Heart right ventricle (tissue), 16 donors: ENCODE measurements around the gene FHOD3. TPM values are rescaled to one million over a fixed set of nuclear protein-coding genes. Genes with fewer than 3 reads are reported as not detected.

ENCODE experiments used
- ATAC-seq, 8 donors: fragments of 200-7000 bp; cut with Tn5 transposase; one replicate each; pipeline ENCODE4 v1.9.1; 2020; ENCODE audit warnings: mild to moderate bottlenecking in 8 of 8, moderate library complexity in 8 of 8, moderate number of reproducible peaks in 1 of 8
- DNase-seq, 2 donors: peaks; one replicate each; pipeline ENCODE4 v3.0.0-alpha.2; 2020
- H3K27ac ChIP-seq, 10 donors: fragments of 200-600 bp; sonication (generic) in 2 of 10; one replicate each; pipeline versions ENCODE4 v1.5.0 to v1.8.0; 2020 to 2022; ENCODE audit warnings: mild to moderate bottlenecking in 3 of 10
- H3K27me3 ChIP-seq, 7 donors: fragments of 200-600 bp; one replicate each; pipeline ENCODE4 v1.8.0; 2021 to 2022; ENCODE audit warnings: mild to moderate bottlenecking in 2 of 7
- H3K36me3 ChIP-seq, 9 donors: fragments of 200-600 bp; sonication (generic) in 1 of 9; one replicate each; pipeline versions ENCODE4 v1.5.0 to v1.8.0; 2020 to 2022; ENCODE audit warnings: mild to moderate bottlenecking in 2 of 9
- H3K4me1 ChIP-seq, 9 donors: fragments of 200-600 bp; sonication (generic) in 1 of 9; one replicate each; pipeline versions ENCODE4 v1.5.0 to v1.8.0; 2020 to 2022; ENCODE audit warnings: mild to moderate bottlenecking in 4 of 9
- H3K4me3 ChIP-seq, 10 donors: fragments of 200-600 bp; sonication (generic) in 2 of 10; one replicate each; pipeline versions ENCODE4 v1.5.0 to v1.8.0; 2020 to 2022; ENCODE audit warnings: mild to moderate bottlenecking in 7 of 10, moderate library complexity in 2 of 10
- H3K9me3 ChIP-seq, 11 donors: fragments of 200-600 bp in 10 of 11; sonication (generic) in 2 of 11; one replicate each; pipeline versions ENCODE4 v1.5.0 to v1.8.0; 2013 to 2022; ENCODE audit warnings: mild to moderate bottlenecking in 2 of 11, control low read depth in 1 of 11, moderate library complexity in 1 of 11
- CTCF ChIP-seq, 9 donors: fragments of 200-600 bp; sonication (generic) in 2 of 9; IDR thresholded peaks; one replicate each; pipeline versions ENCODE4 v1.5.0 to v1.8.0; 2021 to 2022; ENCODE audit warnings: antibody characterized with exemption in 9 of 9, mild to moderate bottlenecking in 5 of 9, moderate library complexity in 1 of 9
- WGBS, 2 donors: extraction: QIAGEN DNeasy Blood & Tissue Kit; methylation state at CpG; one replicate each; pipeline ENCODE4 v1.1.7; 2013; ENCODE audit warnings: inconsistent platforms in 1 of 2; 5-methylcytosine and 5-hydroxymethylcytosine counted together
- intact Hi-C, 10 donors: fragments of 100-400 bp; cut with DNase I; formaldehyde crosslinking; loops; one replicate each; pipeline versions ENCODE4 v1.11.1 to v1.14.2; 2022
- polyA plus RNA-seq, 2 donors: library from polyadenylated mRNA; stranded (reverse); fragments of 200-250 nt; gene quantifications; one replicate each; pipeline ENCODE4 v1.2.3, GENCODE V29; 2013
- total RNA-seq, 10 donors: library from RNA; stranded (reverse); fragmentation: NEBNext Ultra II Directional in 3 of 10; extraction: Animal tissue kit (Norgen Biotek cat#: 25700) in 3 of 10; gene quantifications; one replicate each; pipeline versions ENCODE4 v1.2.1 to v1.2.4, GENCODE V29; 2021 to 2023
- donor health status: Arrhythmogenic right ventricular cardiomyopathy.
- donor health status: ischemic (EF 13 %, LVEDD 7.1; RV severe dilation, severe dysfunction).
- donor health status: healthy with polysubstance abuse.
- donor health status: DM: no; HTN: yes; CAD: no.
- donor health status: DM: no; HTN: no; CAD: no.
- donor health status: ischemic (EF 25% LVEDD 6.9; RV normal size, moderate dysfunction).
- donor health status: ischemic (EF 25% LVEDD 5.7; RV mildly dilated, moderate dysfunction).
- donor health status: healthy.
- donor health status: DM: yes; HTN: yes; CAD: no.
- donor health status: Ischemic cardiomyopathy.
- donor health status: ischemic (EF 35%, LVEDD 5.7; RV mildly dilated, moderate dysfunction).
- donor health status: nonischemic (EF 11% LVEDD 7.7; RV severe dilation, severe dysfunction).
- donor health status: DM: yes; HTN: yes; CAD: no.
- donor health status: PGD.
- donor health status: ischemic (EF 29% LVEDD 5.4; RV normal size, mild dysfunction).
- donor health status: nonischemic (EF 23%, LVEDD 6.1; RV moderate dilation, normal function).

The FHOD3 gene
- total and polyA plus RNA-seq, 12 donors, result 81.8 to 484 (median 356) TPM

- Histone ChIP-seq H3K4me1 (peaks cover 4 to 93% (median 40%) of the 10 kb centered on the region in 9 donors), H3K36me3 (no peaks in the 10 kb centered on the region), H3K27ac (peak overlapping the region in 9 of 10 donors; percentile 7 to 88 (median 60)), H3K9me3 (no peaks in the 10 kb centered on the region), H3K4me3 (no peak overlapping the region), H3K27me3 (peaks cover 0 to 3% (median 0%) of the 10 kb centered on the region in 7 donors)
- no peak for DNase-seq
- WGBS, 2 donors, result 67 to 77% methylated on average over 3 of the region's 3 CpGs
- no peak for TF ChIP-seq CTCF (IDR thresholded peaks at IDR 0.05)
- intact Hi-C loops, result loop anchor here in 2 of 10 donors (5.0 to 10.0 kb wide), 3 partner anchors 66 to 136 kb away; no protein-coding TSS in a partner anchor
- peak in 6 of 8 donors; percentile 3 to 26 (median 10) for ATAC-seq
These were observed 30.9 kb downstream of the FHOD3 start for GRCh38 chr18:36328385-36328858.

GRCh38 chr18:36328916-36329315, 31.4 kb downstream of the FHOD3 start:
- Histone ChIP-seq H3K27ac (peak overlapping the region in 6 of 10 donors; percentile 58 to 88 (median 68)), H3K36me3 (no peaks in the 10 kb centered on the region), H3K9me3 (no peaks in the 10 kb centered on the region), H3K4me3 (no peak overlapping the region), H3K4me1 (peaks cover 4 to 93% (median 37%) of the 10 kb centered on the region in 9 donors), H3K27me3 (peaks cover 0 to 3% (median 0%) of the 10 kb centered on the region in 7 donors)
- 86 to 92% methylated on average over 6 of the region's 6 CpGs for WGBS, 2 donors
- no peak for ATAC-seq
- no peak for DNase-seq
- intact Hi-C loops, result loop anchor here in 2 of 10 donors (5.0 to 10.0 kb wide), 3 partner anchors 66 to 136 kb away; no protein-coding TSS in a partner anchor
- TF ChIP-seq CTCF (IDR thresholded peaks at IDR 0.05), result no peak

- Histone ChIP-seq H3K9me3 (no peaks in the 10 kb centered on the region), H3K27me3 (peaks cover 0 to 3% (median 0%) of the 10 kb centered on the region in 7 donors), H3K36me3 (no peaks in the 10 kb centered on the region), H3K4me1 (peaks cover 4 to 93% (median 37%) of the 10 kb centered on the region in 9 donors), H3K4me3 (no peak overlapping the region), H3K27ac (peak overlapping the region in 5 of 10 donors; percentile 35 to 69 (median 50))
- DNase-seq, result no peak
- intact Hi-C loops, result loop anchor here in 2 of 10 donors (5.0 to 10.0 kb wide), 4 partner anchors 65 to 135 kb away; no protein-coding TSS in a partner anchor
- no peak for TF ChIP-seq CTCF (IDR thresholded peaks at IDR 0.05)
- ATAC-seq, result no peak
- 52 to 57% methylated on average over 3 of the region's 3 CpGs for WGBS, 2 donors
These were observed 32.3 kb downstream of the FHOD3 start for GRCh38 chr18:36329684-36330434.

GRCh38 chr18:36330435-36331052, 33.0 kb downstream of the FHOD3 start:
- peaks cover 0 to 3% (median 0%) of the 10 kb centered on the region in 7 donors for H3K27me3 ChIP-seq
- no peaks in the 10 kb centered on the region for H3K9me3 ChIP-seq
- intact Hi-C loops, result loop anchor here in 1 of 10 donors (10.0 kb wide), 1 partner anchor 74 kb away; no protein-coding TSS in a partner anchor
- H3K36me3 ChIP-seq, result no peaks in the 10 kb centered on the region
- TF ChIP-seq CTCF (IDR thresholded peaks at IDR 0.05), result no peak
- ATAC-seq, result peak in 1 of 8 donors; percentile 21
- no peak overlapping the region for H3K4me3 ChIP-seq
- peaks cover 4 to 86% (median 31%) of the 10 kb centered on the region in 9 donors for H3K4me1 ChIP-seq
- WGBS, 2 donors, result 38 to 52% methylated on average over 6 of the region's 6 CpGs
- DNase-seq, result no peak
- peak overlapping the region in 7 of 10 donors; percentile 28 to 69 (median 47) for H3K27ac ChIP-seq
